SK-N-SH treated with all-trans-retinoic acid at 6 μM for 48 hours (cell line): Measurements from ENCODE around the gene NAIF1.

ENCODE experiments used
- ARNTL ChIP-seq: fragments of 450-650 bp; formaldehyde crosslinking; IDR thresholded peaks from 2 replicates; pipeline ENCODE4 v1.5.0; 2020; ENCODE audit warnings: low read depth, mild to moderate bottlenecking, moderate library complexity, borderline replicate concordance
- CREB5 ChIP-seq: fragments of 250-450 bp; sonication (Bioruptor Pico); IDR thresholded peaks from 2 replicates; pipeline ENCODE4 v1.5.1; 2020; ENCODE audit warnings: low read depth, mild to moderate bottlenecking, moderate library complexity
- CSRNP3 ChIP-seq: fragments of 250-450 bp; sonication (Bioruptor Pico); IDR thresholded peaks from 2 replicates; pipeline ENCODE4 v1.5.1; 2021; ENCODE audit warnings: mild to moderate bottlenecking, moderate library complexity
- GLIS3 ChIP-seq: fragments of 250-450 bp; sonication (Bioruptor Pico); IDR thresholded peaks from 2 replicates; pipeline ENCODE4 v1.5.0; 2020; ENCODE audit warnings: mild to moderate bottlenecking, moderate library complexity
- OSR1 ChIP-seq: fragments of 250-450 bp; sonication (Bioruptor Pico); IDR thresholded peaks from 2 replicates; pipeline ENCODE4 v1.8.0; 2022; ENCODE audit warnings: moderate library complexity, mild to moderate bottlenecking, inconsistent platforms
- PATZ1 ChIP-seq: fragments of 250-450 bp; sonication (Bioruptor Pico); IDR thresholded peaks from 2 replicates; pipeline ENCODE4 v1.8.0; 2020; ENCODE audit warnings: mild to moderate bottlenecking, moderate library complexity, borderline replicate concordance
- PPARA ChIP-seq: fragments of 250-450 bp; sonication (Bioruptor Pico); IDR thresholded peaks from 2 replicates; pipeline ENCODE4 v1.5.0; 2020; ENCODE audit warnings: mild to moderate bottlenecking, borderline replicate concordance
- TOX ChIP-seq: fragments of 250-450 bp; sonication (Bioruptor Pico); IDR thresholded peaks from 2 replicates; pipeline ENCODE4 v1.8.0; 2021; ENCODE audit warnings: mild to moderate bottlenecking, moderate library complexity, borderline replicate concordance
- ZFP3 ChIP-seq: fragments of 250-450 bp; sonication (Bioruptor Pico); IDR thresholded peaks from 2 replicates; pipeline ENCODE4 v1.5.0; 2020; ENCODE audit warnings: mild to moderate bottlenecking, moderate library complexity
- ZFP30 ChIP-seq: fragments of 450-650 bp; formaldehyde crosslinking; IDR thresholded peaks from 2 replicates; pipeline ENCODE4 v1.5.0; 2022; ENCODE audit warnings: mild to moderate bottlenecking, moderate library complexity
- ZNF565 ChIP-seq: fragments of 450-650 bp; formaldehyde crosslinking; conservative IDR thresholded peaks from 2 replicates; pipeline ENCODE4 v1.5.0; 2020; ENCODE audit warnings: low read depth, mild to moderate bottlenecking, moderate library complexity
- ZNF8 ChIP-seq: fragments of 450-650 bp; formaldehyde crosslinking; IDR thresholded peaks from 2 replicates; pipeline ENCODE4 v1.5.0; 2020; ENCODE audit warnings: mild to moderate bottlenecking, moderate library complexity

- TF ChIP-seq ZNF565 (CRISPR knock-in tag) (no peak), CREB5 (CRISPR knock-in tag) (no peak), ZFP3 (CRISPR knock-in tag) (no peak), PATZ1 (CRISPR knock-in tag) (no peak), ARNTL (CRISPR knock-in tag) (no peak), GLIS3 (CRISPR knock-in tag) (no peak), CSRNP3 (no peak), PPARA (CRISPR knock-in tag) (no peak), ZFP30 (CRISPR knock-in tag) (no peak), TOX (CRISPR knock-in tag) (no peak), OSR1 (CRISPR knock-in tag) (no peak), ZNF8 (CRISPR knock-in tag) (no peak)
Measured at GRCh38 chr9:128084746-128085145, 17.6 kb upstream of the NAIF1 start.
